Urinary bladder (tissue), 4 donors: ENCODE data around the gene GRK4. TPM values are rescaled to one million over a fixed set of nuclear protein-coding genes. Genes with fewer than 3 reads are reported as not detected.
"Not testable (repeated sequence)": the region's sequence is repeated elsewhere in the genome, so short reads cannot be mapped to it uniquely, and the experiment has no call there.

Source experiments
- DNase-seq: peaks from one replicate; pipeline ENCODE4 v3.0.0-alpha.2; 2015; ENCODE audit errors: extremely low spot score
- H3K27ac ChIP-seq: one replicate; pipeline ENCODE4 v1.5.1; 2013; ENCODE audit warnings: low read depth, mild to moderate bottlenecking, moderate library complexity
- H3K36me3 ChIP-seq: one replicate; pipeline ENCODE4 v1.6.1; 2013; ENCODE audit warnings: mild to moderate bottlenecking, moderate library complexity; ENCODE audit not compliant: insufficient read depth
- H3K4me1 ChIP-seq: one replicate; pipeline ENCODE4 v1.6.1; 2013; ENCODE audit warnings: mild to moderate bottlenecking, moderate library complexity; ENCODE audit not compliant: insufficient read depth
- H3K4me3 ChIP-seq: one replicate; pipeline ENCODE4 v1.5.1; 2013; ENCODE audit warnings: low read depth, low read length
- WGBS: extraction: QIAGEN DNeasy Blood & Tissue Kit; methylation state at CpG from one replicate; pipeline ENCODE4 v1.1.7; 2013; 5-methylcytosine and 5-hydroxymethylcytosine counted together
- polyA plus RNA-seq: library from polyadenylated mRNA; stranded (reverse); fragments of 200-250 nt; gene quantifications from one replicate; pipeline ENCODE4 v1.2.3, GENCODE V29; 2013
- total RNA-seq: library from RNA; depleted of rRNA; stranded (reverse); fragments of >200 nt; gene quantifications from one replicate; pipeline ENCODE4 v1.2.3, GENCODE V29; 2014
- donor health status: healthy with polysubstance abuse.
- donor health status: healthy.

Gene GRK4
- total and polyA plus RNA-seq, 2 donors = 3.1 to 9.9 TPM

GRCh38 chr4:3043282-3044020, 80.1 kb downstream of the GRK4 start:
- Histone ChIP-seq H3K4me1 (no peaks in the 10 kb centered on the region), H3K4me3 (no peak overlapping the region), H3K27ac (no peak overlapping the region), H3K36me3 (no peaks in the 10 kb centered on the region)
- no peak for DNase-seq
- 88% methylated on average over 11 of the region's 11 CpGs for WGBS

GRCh38 chr4:3044870-3045819, 81.8 kb downstream of the GRK4 start:
- no peak overlapping the region for H3K4me3 ChIP-seq
- no peak overlapping the region for H3K27ac ChIP-seq
- 70% methylated on average over 22 of the region's 22 CpGs for WGBS
- no peak for DNase-seq
- H3K36me3 ChIP-seq = no peaks in the 10 kb centered on the region
- H3K4me1 ChIP-seq = no peaks in the 10 kb centered on the region

- Histone ChIP-seq H3K27ac (no peak overlapping the region), H3K4me3 (no peak overlapping the region), H3K36me3 (no peaks in the 10 kb centered on the region), H3K4me1 (no peaks in the 10 kb centered on the region)
- DNase-seq = no peak
- WGBS = 77% methylated on average over 7 of the region's 7 CpGs
Measured at GRCh38 chr4:3046162-3046561, 82.8 kb downstream of the GRK4 start.

GRCh38 chr4:3046623-3047022, 83.3 kb downstream of the GRK4 start:
- no peaks in the 10 kb centered on the region for H3K36me3 ChIP-seq
- 85% methylated on average over 4 of the region's 4 CpGs for WGBS
- no peak overlapping the region for H3K4me3 ChIP-seq
- no peaks in the 10 kb centered on the region for H3K4me1 ChIP-seq
- DNase-seq = no peak
- no peak overlapping the region for H3K27ac ChIP-seq

GRCh38 chr4:3047464-3048286, 84.3 kb downstream of the GRK4 start:
- Histone ChIP-seq H3K4me3 (no peak overlapping the region), H3K36me3 (no peaks in the 10 kb centered on the region), H3K27ac (no peak overlapping the region), H3K4me1 (no peaks in the 10 kb centered on the region)
- WGBS = 60% methylated on average over 20 of the region's 20 CpGs
- DNase-seq = no peak

- not testable (repeated sequence) for H3K27ac ChIP-seq, DNase-seq, H3K36me3 ChIP-seq, H3K4me3 ChIP-seq, H3K4me1 ChIP-seq
- WGBS = 64% methylated on average over 11 of the region's 12 CpGs
Measured at GRCh38 chr4:3051141-3051897, 87.9 kb downstream of the GRK4 start.

- H3K4me1 ChIP-seq = no peaks in the 10 kb centered on the region
- H3K4me3 ChIP-seq = no peak overlapping the region
- WGBS = 93% methylated on average over 2 of the region's 2 CpGs
- no peak overlapping the region for H3K27ac ChIP-seq
- H3K36me3 ChIP-seq = no peaks in the 10 kb centered on the region
- no peak for DNase-seq
Measured at GRCh38 chr4:3054169-3054759, 90.9 kb downstream of the GRK4 start.

- no peak for DNase-seq
- no peak overlapping the region for H3K4me3 ChIP-seq
- H3K27ac ChIP-seq = no peak overlapping the region
- H3K4me1 ChIP-seq = no peaks in the 10 kb centered on the region
- H3K36me3 ChIP-seq = no peaks in the 10 kb centered on the region
- WGBS = 90% methylated on average over 6 of the region's 6 CpGs
Measured at GRCh38 chr4:3059943-3060342, 96.6 kb downstream of the GRK4 start.

GRCh38 chr4:3060946-3061345, 97.6 kb downstream of the GRK4 start:
- 89% methylated on average over 6 of the region's 6 CpGs for WGBS
- no peaks in the 10 kb centered on the region for H3K4me1 ChIP-seq
- no peak overlapping the region for H3K4me3 ChIP-seq
- H3K27ac ChIP-seq = no peak overlapping the region
- no peak for DNase-seq
- H3K36me3 ChIP-seq = no peaks in the 10 kb centered on the region

GRCh38 chr4:3062471-3062870, 99.1 kb downstream of the GRK4 start:
- no peak for DNase-seq
- Histone ChIP-seq H3K4me3 (no peak overlapping the region), H3K36me3 (no peaks in the 10 kb centered on the region), H3K27ac (no peak overlapping the region), H3K4me1 (no peaks in the 10 kb centered on the region)
- 77% methylated on average over 12 of the region's 12 CpGs for WGBS

- DNase-seq = no peak
- Histone ChIP-seq H3K27ac (no peak overlapping the region), H3K4me1 (no peaks in the 10 kb centered on the region), H3K36me3 (no peaks in the 10 kb centered on the region), H3K4me3 (no peak overlapping the region)
- 83% methylated on average over 3 of the region's 3 CpGs for WGBS
Measured at GRCh38 chr4:3065551-3065950, 102.2 kb downstream of the GRK4 start.

- 69% methylated on average over 6 of the region's 6 CpGs for WGBS
- Histone ChIP-seq H3K27ac (no peak overlapping the region), H3K36me3 (no peaks in the 10 kb centered on the region), H3K4me1 (no peaks in the 10 kb centered on the region), H3K4me3 (no peak overlapping the region)
- DNase-seq = no peak
Measured at GRCh38 chr4:3066836-3067400, 103.5 kb downstream of the GRK4 start.
